ENCODE data around the gene PRDM16.

Gene PRDM16

DNA sequence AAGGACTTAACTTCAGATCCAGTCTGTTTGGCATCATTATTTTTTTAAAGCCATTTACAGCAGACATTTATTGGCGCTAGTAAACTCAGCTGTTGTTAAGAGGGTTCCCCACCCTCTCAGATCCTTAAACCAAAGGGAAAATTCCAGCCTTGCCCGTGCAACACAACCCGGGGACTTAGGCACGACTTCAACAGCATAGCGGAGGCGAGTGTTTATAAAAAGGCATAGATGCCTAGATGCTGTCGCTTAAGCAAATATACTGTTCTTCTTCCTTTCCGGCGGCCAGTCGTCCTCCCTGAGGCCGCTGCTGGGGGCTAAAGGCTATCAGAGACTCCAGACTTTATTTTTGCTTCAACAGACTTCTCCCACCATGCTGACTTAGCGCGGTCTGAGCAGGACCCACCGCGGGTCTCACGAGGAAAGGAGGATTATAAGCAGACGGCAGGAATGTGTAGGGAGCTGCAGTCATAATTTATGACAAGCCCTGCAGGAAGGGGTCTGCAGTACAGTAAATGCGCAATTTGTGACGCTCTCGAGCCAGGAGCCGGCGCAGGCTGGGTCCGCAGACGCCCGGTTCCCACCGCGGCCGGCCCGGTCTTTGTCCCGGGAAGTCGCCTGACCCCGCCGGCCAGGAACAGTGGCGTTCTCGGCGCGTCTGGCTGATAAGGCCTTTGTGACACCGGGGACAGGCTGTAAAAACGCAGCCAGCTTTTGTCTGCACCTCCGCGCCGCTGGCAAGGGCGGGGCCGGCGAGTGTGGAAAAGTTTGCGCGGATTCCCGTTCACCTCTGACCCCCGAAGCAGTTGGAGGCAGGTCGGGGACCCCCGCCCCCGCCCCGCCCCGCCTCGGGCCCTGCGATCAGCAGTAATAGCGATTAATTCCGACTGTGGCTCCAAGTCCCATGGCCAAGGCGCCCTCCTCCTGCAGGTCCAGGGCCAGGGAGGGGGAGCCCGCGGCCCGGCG lies 324.3 kb downstream of the PRDM16 start (continued):
- TF ChIP-seq ZNF785 (tag by site-specific recombination; IDR thresholded peaks at IDR 0.05) = no peak
- TF ChIP-seq ZNF843 (tag by site-specific recombination; IDR thresholded peaks at IDR 0.05) = peak; percentile 90
- TF ChIP-seq ZNF169 (tag by site-specific recombination; IDR thresholded peaks at IDR 0.05) = no peak
- TF ChIP-seq ZNF19 (tag by site-specific recombination; IDR thresholded peaks at IDR 0.05; ENCODE audit: low read depth) = no peak
- no peak for TF ChIP-seq ZNF529 (tag by site-specific recombination; IDR thresholded peaks at IDR 0.05; ENCODE audit: insufficient replicate concordance)
- peak; percentile 43; the same call in 1 of the 2 replicates for TF ChIP-seq OSR2 (tag by site-specific recombination; IDR thresholded peaks at IDR 0.05)
- peak; percentile 8; the same call in 1 of the 2 replicates for TF ChIP-seq ZNF629 (tag by site-specific recombination; IDR thresholded peaks at IDR 0.05)
- TF ChIP-seq ZNF830 (tag by site-specific recombination; IDR thresholded peaks at IDR 0.05; ENCODE audit: low read depth) = no peak
- peak; percentile 18; the same call in 1 of the 2 replicates for TF ChIP-seq ZNF561 (tag by site-specific recombination; IDR thresholded peaks at IDR 0.05; ENCODE audit: borderline replicate concordance)
- TF ChIP-seq ZBTB7A (tag by site-specific recombination; IDR thresholded peaks at IDR 0.05; ENCODE audit: low read depth) = no peak
- TF ChIP-seq, protein P1, sequence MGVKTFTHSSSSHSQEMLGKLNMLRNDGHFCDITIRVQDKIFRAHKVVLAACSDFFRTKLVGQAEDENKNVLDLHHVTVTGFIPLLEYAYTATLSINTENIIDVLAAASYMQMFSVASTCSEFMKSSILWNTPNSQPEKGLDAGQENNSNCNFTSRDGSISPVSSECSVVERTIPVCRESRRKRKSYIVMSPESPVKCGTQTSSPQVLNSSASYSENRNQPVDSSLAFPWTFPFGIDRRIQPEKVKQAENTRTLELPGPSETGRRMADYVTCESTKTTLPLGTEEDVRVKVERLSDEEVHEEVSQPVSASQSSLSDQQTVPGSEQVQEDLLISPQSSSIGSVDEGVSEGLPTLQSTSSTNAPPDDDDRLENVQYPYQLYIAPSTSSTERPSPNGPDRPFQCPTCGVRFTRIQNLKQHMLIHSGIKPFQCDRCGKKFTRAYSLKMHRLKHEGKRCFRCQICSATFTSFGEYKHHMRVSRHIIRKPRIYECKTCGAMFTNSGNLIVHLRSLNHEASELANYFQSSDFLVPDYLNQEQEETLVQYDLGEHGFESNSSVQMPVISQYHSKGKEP (tag by site-specific recombination; IDR thresholded peaks at IDR 0.05) = peak; percentile 11; the same call in 1 of the 2 replicates
- 0 out of 2 replicates have a peak, but pooled peaks have one; percentile 81 for TF ChIP-seq MZF1 (tag by site-specific recombination; IDR thresholded peaks at IDR 0.05; ENCODE audit: borderline replicate concordance)
- TF ChIP-seq TRIM28 (IDR thresholded peaks at IDR 0.05; ENCODE audit: borderline replicate concordance, low read length) = peak; percentile 96
- TF ChIP-seq ZBTB8A (tag by site-specific recombination; IDR thresholded peaks at IDR 0.05) = peak; percentile 55; the same call in 1 of the 2 replicates
- no peak for TF ChIP-seq ZNF112 (tag by site-specific recombination; IDR thresholded peaks at IDR 0.05)
- TF ChIP-seq ZNF626 (tag by site-specific recombination; IDR thresholded peaks at IDR 0.05) = no peak
- TF ChIP-seq OVOL3 (tag by site-specific recombination; IDR thresholded peaks at IDR 0.05) = peak; percentile 28; the same call in 1 of the 2 replicates

DNA sequence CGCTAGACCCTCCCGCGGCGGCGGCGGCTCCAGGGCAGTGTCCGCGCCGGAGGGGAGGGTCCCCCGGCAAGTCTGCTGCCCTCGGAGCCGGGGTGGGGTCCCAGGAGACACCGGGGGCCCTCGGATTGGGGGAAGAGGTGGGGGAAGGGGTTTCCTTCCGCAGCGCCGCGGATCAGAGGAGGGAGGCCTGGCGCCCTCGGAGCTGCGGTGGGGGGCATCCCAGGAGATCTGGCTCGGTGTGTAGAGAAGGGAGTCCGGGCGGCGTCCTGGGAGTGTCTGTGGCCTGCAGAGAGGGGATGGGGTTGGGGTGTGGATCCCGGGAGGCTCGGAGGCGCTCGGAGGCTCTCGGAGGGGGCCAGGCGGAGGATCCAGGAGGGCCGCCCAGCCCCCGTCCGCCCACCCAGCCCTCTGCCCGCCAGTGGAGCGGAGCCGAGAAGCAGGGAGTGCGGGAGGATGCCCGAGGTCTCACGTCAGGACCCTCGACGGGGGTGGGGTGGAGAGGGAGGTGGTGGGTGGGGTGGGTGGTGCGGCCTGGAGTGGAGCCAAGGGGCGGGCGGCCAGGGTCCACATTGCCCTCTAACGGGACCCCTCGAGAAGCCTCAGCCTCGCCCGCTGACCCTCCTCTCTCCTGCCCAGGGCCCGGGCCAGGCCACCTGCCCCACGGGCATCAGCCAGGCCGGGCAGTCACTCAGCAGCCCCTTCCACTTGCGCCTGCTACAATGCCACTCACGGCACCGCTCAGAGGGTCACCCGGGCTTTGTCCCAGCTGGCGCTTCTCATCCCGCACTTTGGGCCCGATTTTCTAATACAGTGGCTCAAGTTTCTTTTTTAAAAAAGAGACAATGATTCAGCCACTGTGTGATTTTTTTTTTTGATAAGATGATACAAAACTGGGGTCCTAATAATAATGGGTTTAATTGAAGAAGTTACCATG lies 325.3 kb downstream of the PRDM16 start:
- H3K36me3 ChIP-seq (ENCODE audit: control insufficient read depth in 2 of 2, insufficient read depth in 1 of 2, low read length in 2 of 2) = peaks cover 0 to 5% of the 10 kb centered on the region in 2 experiments; a peak in 1 of 3 replicates
- peaks cover 22% of the 10 kb centered on the region for H3K4me1 ChIP-seq (ENCODE audit: control insufficient read depth, insufficient read depth, low read length)
- POLR2A ChIA-PET = no interaction called here
- no peaks in the 10 kb centered on the region for H3K9me3 ChIP-seq (ENCODE audit: control insufficient read depth, insufficient read depth, low read depth, low read length)
- CTCF ChIA-PET = no interaction called here
- H3K4me3 ChIP-seq (ENCODE audit: low read depth, low read length) = no peak overlapping the region
- peak overlapping the region; percentile 99 for H3K27ac ChIP-seq (ENCODE audit: extremely low read depth, low read depth, low read length)
- peak; percentile 81 for TF ChIP-seq GLIS2 (tag by site-specific recombination; IDR thresholded peaks at IDR 0.05)
- no peak for TF ChIP-seq ATF2 (tag by site-specific recombination; IDR thresholded peaks at IDR 0.05; ENCODE audit: low read depth)
- TF ChIP-seq KLF1 (tag by site-specific recombination; IDR thresholded peaks at IDR 0.05) = peak; percentile 84
- peak; percentile 94 for TF ChIP-seq GLIS1 (tag by site-specific recombination; IDR thresholded peaks at IDR 0.05)
- peak; percentile 76 for TF ChIP-seq WT1 (tag by site-specific recombination; IDR thresholded peaks at IDR 0.05)
- TF ChIP-seq ZNF19 (tag by site-specific recombination; IDR thresholded peaks at IDR 0.05; ENCODE audit: low read depth) = no peak
- no peak for TF ChIP-seq ZSCAN23 (tag by site-specific recombination; IDR thresholded peaks at IDR 0.05)
- TF ChIP-seq PRDM2 (tag by site-specific recombination; IDR thresholded peaks at IDR 0.05; ENCODE audit: borderline replicate concordance) = no peak
- no peak for TF ChIP-seq ZNF10 (tag by site-specific recombination; IDR thresholded peaks at IDR 0.05)
